HG03025 (cell line): Measurements from ENCODE around the gene TNFRSF13B.
A peak's percentile ranks its signal among the peaks of the same experiment; 100 is the strongest.
"Not testable (repeated sequence)": the region's sequence is repeated elsewhere in the genome, so short reads cannot be mapped to it uniquely, and the experiment has no call there.

Experiments used
- ATAC-seq: cut with Tn5 transposase; IDR thresholded peaks from one replicate; pipeline ENCODE4 v1.9.1; 2021; ENCODE audit warnings: mild to moderate bottlenecking, moderate library complexity; ENCODE audit not compliant: unreplicated experiment, low FRiP score

Gene TNFRSF13B

DNA sequence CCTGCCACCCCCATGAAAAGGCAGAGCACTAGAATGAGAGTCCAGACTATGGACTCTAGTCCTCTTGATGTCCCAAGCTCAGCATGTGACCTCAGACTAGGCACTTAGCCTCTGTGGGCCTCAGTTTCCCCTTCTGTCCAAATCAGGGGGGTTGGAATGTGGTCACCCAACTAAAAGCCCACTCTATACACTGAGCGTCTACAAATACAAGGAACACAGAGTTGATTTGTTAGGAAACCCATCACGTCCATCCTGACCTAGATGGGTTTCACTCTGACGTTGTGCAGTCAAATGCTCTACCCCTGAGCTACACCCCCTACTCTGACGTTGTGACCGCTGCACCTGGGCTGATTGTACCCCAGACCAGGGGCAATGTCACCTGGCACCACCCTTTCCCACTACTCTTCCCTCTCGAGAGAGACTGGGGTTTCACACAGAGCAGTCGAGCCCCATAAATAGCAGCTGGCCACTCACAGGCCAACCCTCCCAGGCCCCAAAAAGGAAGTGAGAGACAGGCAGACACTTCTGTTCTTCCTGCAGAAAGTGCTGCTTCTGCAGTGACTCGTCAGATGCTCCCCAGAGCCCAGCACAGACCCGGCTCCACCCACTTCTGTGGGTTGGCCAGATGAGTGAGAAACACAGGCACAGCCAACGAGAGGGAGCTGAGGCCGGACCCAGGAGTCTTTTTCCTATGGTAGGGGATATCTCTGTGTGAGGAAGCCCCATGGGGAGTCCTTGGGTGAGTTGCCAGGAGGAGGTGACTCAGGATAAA, 16.1 kb upstream of the TNFRSF13B start:
- ATAC-seq: peak; percentile 63

DNA sequence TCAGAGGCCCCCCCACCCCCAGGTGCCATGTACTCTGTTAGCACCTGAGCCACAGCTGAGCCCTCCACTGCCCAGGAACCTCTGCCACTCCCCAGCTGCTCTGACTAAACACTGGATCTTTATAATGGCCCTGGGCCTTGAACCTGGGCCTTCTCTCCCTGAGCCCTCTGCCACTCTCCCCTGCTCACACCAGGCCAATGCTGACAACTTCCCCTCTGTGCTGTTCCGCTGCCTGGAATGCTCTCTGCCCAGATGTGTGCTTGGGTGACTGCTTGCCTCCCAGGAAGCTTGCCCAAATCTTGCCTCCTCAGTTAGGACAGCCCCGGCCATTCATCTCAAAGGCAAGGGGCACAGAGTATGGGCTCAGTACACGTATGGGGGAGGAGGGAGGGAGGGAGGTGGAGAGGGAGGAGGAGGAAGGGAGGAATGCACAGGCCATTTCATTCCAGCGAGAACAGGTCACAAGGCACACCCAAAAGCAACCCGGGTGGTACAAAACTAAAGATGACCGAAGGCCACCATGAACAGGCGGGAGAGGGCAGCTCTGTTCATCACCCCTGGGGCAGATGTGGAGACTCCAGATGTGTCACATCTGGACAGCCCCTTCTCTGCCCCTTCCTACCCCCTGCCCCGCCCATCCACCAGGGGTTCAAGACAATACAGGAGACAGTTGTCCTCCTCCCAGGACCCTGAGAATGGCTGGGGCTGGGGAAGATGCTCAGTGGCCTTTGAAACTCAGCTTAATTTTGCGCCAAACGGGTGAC, 15.3 kb upstream of the TNFRSF13B start:
- ATAC-seq: no peak

DNA sequence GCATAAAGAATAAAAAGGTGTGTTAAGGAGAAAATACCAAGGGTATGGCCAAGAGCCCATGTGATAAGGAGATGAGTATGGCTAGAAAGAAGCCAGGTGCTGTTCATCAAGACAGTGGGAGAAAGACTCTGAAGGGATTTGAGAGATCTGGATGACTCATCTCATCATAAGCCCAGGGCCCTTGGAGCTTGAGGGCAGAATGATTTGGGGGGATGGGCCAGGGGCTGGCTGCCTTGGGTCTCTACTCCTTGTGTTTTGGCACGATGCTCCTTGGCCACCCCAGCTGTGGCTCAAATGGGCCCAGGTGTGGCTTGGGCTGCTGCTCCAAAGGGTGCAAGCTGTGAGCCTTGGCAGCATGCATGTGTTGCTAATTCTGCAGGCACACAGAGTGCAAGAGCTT, 14.5 kb upstream of the TNFRSF13B start:
- no peak for ATAC-seq

DNA sequence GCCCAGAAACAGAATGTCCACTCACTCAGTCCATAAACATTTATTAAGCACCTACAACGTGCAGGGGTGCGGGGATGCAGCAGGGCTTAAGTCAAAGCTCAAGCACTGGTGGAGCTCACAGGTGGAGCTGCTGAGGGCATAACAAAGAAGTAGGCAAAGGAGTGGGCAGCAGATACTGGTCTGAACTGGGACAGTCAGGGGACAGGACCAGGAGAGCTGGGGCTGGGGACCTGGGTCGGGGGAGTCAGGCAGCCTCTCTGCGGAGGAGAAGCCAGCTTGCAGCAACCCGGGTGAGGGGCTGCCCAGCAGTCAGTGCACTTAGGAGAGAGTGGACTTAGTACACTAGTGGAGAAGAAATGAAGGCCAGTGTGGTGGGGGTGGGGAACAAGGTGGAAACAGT, 10.0 kb upstream of the TNFRSF13B start:
- ATAC-seq: no peak

DNA sequence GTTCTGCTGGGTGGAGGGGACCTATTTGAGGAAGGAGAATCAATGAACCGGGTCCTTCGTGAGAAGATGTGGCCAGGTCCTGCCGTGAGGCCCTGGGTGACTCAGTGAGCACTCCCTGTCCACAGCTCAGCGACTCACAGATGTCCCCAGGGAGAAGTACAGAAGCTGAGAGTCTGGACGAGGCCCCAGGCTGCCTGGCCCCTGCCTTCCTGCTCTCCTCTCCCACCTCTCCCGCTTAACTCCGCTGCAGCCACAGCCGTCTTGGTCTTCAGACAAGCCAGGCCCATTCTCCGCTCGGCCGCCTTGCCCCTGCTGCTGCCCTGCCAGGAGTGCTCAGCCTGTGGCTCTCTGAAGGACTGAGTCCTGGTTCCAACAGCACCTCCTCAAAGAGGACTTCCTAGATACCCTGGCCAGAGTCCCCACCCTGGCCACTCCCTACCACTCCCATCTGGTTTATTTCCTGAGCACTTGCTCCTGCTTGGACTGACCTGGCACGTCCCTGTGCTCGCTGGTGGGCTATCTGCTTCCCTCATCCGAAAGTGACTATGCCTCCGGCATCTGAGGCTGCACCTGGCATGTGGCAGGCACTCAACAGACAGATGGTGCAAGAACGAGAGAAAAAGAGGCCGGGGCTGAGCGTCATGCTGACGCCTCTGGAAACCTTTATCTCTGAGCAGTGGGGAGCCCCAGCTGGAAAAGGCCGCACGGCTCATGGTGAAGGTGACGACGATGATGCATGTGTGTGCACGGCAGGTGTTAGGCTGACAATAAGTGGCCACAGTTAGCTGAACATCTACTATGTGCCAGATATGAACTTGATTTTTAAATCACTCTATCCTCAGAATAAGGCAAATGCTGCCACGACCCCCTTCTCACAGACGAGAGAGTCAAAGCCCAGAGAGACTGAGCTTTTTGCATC, 9.2 kb upstream of the TNFRSF13B start:
- no peak for ATAC-seq

DNA sequence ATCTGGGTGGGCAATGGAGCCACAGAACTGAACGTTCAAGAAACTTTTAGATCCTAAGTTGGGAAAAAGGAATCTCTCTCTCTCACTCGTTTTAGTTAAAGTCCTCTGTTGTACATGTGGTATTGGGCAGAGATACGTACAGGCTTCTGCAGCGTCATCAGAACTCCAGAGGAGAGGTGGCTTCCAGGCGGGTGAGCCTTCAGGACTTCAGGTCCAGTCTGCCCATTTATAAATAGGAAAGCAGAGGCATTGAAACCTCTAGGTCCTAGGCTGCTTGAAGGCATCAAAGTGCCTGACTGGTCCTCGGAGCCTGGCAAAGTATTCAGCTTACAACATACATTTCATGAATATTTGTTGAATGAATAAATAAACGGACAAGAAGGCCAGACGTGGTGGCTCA, 8.1 kb upstream of the TNFRSF13B start:
- ATAC-seq: no peak

DNA sequence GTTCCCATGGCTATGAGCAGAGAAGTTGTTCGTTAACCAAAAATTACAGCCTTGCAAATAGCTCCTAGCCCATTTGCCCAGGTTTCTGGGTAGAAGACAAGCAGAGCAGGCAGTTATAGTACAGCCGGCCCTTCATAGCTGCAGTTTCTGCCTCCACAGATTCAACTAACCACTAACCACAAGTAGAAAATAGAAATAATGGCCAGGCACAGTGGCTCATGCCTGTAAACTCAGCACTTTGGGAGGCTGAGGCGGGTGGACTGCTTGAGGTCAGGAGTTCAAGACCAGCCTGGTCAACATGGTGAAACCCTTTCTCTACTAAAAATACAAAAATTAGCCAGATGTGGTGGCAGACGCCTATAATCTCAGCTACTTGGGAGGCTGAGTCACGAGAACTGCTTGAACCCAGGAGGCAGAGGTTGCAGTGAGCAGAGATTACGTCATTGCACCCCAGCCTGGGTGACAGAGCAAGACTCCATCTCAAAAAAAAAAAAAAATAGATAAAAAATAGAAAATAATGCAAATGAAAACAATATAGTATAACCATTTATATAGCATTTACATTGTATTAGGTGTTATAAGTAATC, 7.4 kb upstream of the TNFRSF13B start:
- not testable (repeated sequence) for ATAC-seq

DNA sequence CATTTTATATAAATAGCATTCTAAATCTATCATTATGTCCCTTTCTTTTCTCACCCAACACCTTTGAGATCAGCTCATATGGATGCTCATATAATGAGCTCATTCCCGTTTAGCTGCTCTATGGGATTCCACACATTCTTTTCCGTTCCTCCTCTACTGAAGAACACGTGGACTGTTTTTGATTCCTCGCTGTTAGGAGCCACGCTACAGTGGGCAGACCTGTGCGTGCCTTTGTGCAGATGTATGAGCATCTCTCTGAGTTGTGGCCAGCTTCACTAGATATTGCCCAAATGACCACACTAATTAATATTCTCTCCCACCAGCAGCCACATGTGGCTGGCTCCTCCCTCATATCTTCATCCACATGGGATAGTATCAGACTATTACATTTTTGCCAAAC, 6.0 kb upstream of the TNFRSF13B start:
- ATAC-seq: no peak

DNA sequence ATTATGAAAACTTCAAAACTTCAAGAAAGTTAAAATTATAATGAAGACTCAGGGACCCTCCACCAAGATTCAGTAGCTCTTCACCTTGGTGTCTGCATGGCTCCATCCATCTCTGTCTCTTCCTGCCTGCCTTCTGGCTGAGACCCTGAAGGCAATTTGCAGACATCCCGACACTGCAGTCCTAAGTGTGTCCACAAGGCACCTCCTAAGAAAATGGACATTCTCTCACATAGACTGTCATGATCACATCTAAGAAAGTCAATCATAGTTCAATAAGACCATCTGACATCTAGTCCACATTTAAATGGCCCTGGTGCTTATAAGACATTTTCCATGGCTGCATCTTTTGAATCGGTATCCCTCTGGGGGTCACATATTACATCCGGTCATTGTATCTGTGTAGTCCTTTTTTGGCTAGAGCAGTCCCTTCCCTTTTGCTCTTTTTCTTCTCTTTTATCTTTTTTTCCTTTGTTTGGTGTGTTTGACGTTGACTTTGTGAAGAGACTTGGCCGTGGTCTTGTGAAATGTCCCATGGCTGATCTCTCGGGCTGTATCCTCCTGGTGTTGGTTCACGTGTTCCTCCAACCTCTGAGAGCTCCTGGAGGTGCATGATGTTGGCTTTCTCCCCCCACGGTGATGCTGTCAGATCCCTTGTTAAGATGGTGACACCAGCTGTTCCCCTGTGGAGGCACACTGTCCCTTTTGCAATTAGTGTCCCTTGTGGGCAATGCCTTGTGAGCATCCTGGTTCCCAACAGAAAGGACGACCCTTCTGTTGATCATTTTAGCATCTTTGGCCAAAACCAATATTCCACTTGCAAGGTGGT, 5.0 kb upstream of the TNFRSF13B start:
- ATAC-seq: no peak

DNA sequence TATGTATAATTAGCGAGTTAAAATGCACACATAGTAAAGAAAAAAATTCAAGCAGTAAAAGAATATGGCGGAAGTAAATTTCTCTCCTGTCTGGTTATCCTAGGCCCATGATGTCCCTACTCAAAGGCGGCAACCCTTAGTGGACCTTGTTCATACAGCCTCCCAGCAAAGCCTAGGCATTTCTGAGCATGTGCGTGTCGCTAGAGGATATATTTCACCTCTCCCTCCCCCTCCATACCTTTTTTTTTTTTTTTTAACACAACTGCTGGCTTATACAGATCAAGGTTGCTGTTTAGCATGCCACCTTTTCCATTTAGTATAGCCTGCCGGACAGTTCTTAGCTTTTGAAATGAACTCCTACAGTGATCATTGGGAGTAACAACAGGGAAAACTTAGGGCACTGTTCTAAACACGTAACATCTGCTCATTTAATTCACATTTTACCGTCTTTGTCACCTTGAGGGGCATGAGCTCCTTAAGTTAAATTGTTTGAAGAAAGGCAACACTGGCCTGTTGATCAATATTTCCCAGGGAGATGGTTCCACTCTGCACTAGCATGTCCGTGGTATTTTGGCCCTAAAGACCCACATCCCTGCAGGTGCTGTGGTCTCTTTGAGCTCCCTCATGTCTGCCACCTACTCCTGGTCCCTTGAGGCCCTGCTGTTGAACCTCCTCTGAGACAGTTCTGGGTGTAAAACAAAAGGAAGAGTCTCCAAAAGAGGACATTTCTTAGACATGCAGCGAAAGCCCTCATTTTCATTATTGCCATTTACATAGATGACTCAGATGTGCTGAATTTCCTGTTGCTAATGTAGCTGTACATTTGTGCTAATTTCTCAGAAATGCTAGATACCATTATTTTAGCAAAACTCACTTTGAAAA, 4.1 kb upstream of the TNFRSF13B start:
- no peak for ATAC-seq

DNA sequence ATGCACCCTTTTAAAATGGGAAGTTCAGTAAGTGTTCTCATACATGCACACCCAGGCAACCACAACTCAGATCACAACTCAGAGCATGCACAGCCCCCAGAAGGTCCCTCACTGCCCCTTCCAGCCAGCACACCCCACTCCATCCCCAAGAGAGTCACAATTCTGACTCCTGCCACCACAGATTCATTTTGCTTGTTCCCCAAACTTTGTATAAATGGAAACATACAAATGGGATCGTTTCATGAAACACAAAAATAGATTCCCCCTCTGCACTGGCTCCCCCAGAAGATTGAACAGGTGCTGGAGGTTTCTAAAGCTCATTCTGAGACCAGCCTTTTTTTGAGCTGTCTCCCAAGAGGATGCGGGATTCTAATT, 3.3 kb upstream of the TNFRSF13B start:
- no peak for ATAC-seq

DNA sequence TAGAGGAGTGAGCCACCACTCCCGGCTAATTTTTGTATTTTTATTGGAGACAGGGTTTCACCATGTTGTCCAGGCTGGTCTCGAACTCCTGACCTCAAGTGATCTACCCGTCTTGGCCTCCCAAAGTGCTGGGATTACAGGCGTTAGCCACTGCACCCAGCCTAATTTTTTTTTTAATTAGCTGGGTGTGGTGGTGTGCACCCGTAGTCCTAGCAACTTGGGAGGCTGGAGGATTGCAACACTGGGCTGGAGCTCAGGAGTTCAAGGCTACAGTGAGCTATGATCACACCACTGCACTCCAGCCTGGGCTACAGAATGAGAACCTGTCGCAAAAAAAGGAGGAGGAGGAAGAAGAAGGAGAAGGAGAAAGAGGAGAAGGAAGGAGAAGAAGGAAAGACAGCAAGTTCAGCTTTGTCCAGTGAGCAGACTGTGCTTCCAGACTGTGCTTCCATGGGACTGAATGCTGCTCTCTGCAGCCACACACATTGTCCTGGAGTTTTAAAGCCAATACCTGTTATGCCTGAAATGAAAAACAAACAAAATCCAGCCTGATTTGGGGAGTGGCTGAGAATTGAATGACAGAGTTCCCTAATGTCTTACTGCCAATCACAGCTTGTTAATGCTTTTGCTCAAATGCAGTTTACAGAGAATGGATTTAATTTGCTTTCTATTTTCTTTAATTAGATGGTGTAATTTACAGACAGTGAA, 2.8 kb upstream of the TNFRSF13B start:
- no peak for ATAC-seq

DNA sequence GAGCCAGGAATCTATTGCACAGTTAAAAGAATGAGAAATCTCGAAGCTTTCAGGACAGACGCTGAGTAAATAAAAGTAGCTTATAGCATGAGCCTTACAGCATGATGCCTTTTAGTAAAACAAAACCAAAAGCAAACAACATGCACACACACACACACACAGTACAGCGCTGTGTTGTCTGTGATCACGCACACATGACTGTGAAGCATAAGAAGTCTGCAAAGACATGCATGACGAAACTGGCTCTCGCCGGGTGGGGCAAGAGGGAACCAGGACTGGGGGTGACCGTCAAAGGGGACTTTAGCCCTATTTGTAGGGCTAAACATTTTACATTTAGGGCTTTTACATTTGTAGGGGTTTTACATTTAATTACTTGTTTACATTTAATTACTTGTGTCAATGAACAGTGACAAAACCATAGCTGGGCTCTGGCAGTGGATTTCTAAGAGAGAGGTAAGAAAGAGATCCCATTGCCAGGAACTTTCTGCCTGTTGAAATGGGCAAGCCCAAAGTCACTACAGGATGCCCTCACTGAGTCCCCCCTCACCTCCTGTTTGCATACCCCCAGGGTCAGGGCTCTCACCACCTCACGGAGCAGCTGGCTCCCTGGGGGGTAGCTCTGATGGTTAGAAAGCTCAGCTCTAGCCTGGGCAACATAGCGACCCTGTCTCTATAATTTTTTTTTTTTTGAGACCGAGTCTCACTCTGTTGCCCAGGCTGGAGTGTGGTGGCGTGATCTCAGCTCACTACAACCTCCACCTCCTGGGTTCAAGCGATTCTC, 2.0 kb upstream of the TNFRSF13B start:
- ATAC-seq: no peak

DNA sequence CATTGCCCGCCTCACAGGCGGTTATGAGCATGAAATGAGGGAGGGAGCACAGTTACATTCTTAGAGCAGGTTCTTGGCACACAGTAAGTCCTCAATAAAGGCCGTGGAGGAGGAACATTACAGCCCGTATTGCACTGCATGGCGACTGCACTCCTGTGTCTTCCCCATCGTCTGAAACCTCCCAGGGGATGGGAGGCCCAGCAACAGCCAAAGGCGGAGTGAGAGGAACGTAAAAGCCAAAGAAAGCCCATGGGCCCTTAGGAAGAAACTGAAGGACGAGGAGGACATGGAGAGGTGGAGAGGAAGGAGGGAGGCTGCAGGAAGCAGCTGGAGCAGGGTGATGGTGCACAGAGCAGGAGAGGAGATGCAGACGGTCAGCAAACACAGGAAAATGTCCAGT, 1.1 kb upstream of the TNFRSF13B start:
- not testable (repeated sequence) for ATAC-seq

DNA sequence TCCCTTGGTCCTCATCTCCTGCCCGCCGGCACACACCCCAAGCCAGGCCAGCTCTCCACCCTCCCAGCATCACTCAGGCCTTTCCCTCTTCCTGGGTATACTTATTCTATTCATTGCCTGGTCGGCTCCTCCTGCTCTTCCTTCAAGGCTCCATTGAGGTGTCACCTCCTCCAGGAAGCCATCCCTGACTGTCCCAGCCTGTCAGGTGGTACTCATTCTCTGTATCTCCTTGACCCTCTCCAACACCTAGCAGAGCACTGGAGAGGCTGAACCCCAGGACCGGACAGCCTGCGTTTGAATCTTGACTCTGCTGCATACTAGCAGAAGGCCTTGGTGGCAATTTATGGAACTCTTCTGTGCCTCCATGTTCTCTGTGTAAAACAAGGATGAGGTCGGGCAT, 428 bp upstream of the TNFRSF13B start:
- ATAC-seq: no peak

DNA sequence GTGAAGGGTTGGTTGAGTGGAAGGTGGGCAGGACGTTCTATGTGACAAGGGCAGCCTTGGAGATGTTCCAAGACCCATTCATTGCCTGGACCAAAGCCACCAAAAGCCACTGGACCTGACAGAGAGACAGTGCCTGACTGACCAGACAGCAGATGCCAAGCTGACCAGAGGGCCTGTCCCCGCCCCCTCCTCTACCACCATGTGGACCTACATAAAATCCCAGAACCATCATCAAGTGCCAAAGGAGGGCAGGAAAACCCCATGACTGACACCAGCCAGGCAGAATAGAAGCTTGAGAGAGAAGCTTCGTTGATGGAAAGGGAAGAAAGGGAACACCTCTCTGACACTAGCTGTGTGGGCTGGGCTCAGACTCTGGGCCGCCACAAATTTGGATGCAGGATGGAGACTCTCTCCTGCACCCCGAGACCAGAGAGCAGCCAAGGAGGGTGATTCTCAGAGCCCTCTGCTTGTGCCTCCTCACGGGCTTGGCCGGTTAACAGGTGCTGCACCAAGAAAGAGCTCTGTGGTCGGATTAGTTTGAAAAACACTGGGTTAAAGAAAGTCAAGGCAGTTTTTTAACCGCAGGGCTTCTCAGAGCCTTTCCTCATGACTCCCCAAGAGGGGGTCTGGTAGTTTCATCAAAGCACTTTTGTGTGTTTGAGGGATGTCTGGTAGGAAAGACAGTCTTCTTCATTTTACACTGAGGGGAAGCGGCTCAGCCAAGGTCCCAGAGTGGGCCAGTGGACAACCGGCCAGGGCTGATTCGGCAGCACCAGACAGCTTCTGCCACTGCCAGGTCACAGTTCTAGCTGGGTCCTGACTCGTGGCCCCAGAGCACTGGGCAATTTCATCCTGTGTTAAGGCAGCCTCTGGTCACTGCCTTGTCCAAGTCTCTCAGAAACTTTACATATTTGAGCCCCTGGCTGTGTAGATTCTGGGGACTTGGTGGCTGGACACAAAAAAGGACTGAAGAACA, 1.7 kb downstream of the TNFRSF13B start:
- peak; percentile 37 for ATAC-seq
